ENCODE data around the gene S100A2. TPM values are rescaled to one million over a fixed set of nuclear protein-coding genes. Genes with fewer than 3 reads are reported as not detected.

Gene S100A2
- total and polyA plus RNA-seq, 2 donors (not counting 1 experiment from before 2014, with no cell fraction given) = 0.19 TPM; not detected in 1

DNA sequence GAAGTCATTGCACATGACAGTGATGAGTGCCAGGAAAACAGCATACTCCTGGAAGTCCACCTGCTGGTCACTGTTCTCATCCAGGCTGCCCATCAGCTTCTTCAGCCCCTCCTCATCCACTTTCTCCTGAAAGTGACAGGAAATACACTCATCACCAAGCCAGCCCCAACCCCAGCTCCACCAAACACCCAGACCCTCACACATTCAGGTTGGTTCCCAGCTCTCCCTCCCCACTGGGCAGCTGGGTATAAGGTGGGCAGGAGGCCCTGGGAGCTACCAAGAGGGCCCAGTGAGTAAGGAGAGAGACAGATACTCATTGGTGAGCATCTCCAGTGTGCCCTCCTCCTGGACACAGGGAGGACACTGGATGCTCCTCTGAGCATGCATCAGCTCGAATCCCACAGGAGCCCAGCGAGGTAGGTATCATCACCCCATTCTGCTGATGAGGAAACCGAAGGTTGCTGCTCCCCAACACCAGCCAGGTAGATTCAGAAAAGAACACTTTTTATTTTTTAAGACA is 4.1 kb downstream of the S100A2 start:
- TF ChIP-seq, protein P1, sequence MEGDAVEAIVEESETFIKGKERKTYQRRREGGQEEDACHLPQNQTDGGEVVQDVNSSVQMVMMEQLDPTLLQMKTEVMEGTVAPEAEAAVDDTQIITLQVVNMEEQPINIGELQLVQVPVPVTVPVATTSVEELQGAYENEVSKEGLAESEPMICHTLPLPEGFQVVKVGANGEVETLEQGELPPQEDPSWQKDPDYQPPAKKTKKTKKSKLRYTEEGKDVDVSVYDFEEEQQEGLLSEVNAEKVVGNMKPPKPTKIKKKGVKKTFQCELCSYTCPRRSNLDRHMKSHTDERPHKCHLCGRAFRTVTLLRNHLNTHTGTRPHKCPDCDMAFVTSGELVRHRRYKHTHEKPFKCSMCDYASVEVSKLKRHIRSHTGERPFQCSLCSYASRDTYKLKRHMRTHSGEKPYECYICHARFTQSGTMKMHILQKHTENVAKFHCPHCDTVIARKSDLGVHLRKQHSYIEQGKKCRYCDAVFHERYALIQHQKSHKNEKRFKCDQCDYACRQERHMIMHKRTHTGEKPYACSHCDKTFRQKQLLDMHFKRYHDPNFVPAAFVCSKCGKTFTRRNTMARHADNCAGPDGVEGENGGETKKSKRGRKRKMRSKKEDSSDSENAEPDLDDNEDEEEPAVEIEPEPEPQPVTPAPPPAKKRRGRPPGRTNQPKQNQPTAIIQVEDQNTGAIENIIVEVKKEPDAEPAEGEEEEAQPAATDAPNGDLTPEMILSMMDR (IDR thresholded peaks at IDR 0.05) = no peak
- TF ChIP-seq EZH2 (IDR thresholded peaks at IDR 0.05; ENCODE audit: borderline replicate concordance, insufficient read depth, low read depth, low read length, poor library complexity, severe bottlenecking) = no peak
- Mint-ChIP-seq H3K27me3 (no peaks in the 10 kb centered on the region), H3K4me3 (no peak overlapping the region), H3K4me1 (peaks cover 12% of the 10 kb centered on the region), H3K9me3 (ENCODE audit: insufficient read depth) (no peaks in the 10 kb centered on the region), H3K27ac (no peak overlapping the region)
- Histone ChIP-seq H3K27ac (ENCODE audit: low read length in 2 of 2) (no peak overlapping the region), H3K9ac (ENCODE audit: low read length) (no peak overlapping the region), H3K4me2 (replicated peaks; ENCODE audit: low read depth, low read length, poor library complexity, severe bottlenecking) (no peak overlapping the region), H3K79me2 (ENCODE audit: control insufficient read depth, insufficient read depth, low read length) (no peaks in the 10 kb centered on the region), H3K36me3 (replicated peaks in 1 of 2; ENCODE audit: control extremely low read depth in 1 of 2, control insufficient read depth in 1 of 2, extremely low read depth in 1 of 2, insufficient read depth in 2 of 2, low read length in 1 of 2) (no peaks in the 10 kb centered on the region), H3K4me1 (ENCODE audit: control insufficient read depth in 2 of 2, insufficient read depth in 2 of 2, low read length in 2 of 2) (peaks cover 10 to 14% of the 10 kb centered on the region in 2 donors), H4K20me1 (ENCODE audit: control insufficient read depth, insufficient read depth, low read length, poor library complexity, severe bottlenecking) (no peaks in the 10 kb centered on the region), H3K4me3 (ENCODE audit: control extremely low read depth in 1 of 5, extremely low read depth in 1 of 5, insufficient read depth in 1 of 5, low read depth in 2 of 5, low read length in 4 of 5) (no peak overlapping the region), H3K27me3 (replicated peaks in 1 of 4; ENCODE audit: control extremely low read depth in 1 of 4, control insufficient read depth in 3 of 4, insufficient read depth in 4 of 4, low read length in 3 of 4) (no peaks in the 10 kb centered on the region), H3K9me3 (ENCODE audit: control extremely low read depth in 1 of 3, control insufficient read depth in 2 of 3, insufficient read depth in 1 of 3, low read length in 2 of 3) (no peaks in the 10 kb centered on the region), H2AFZ (ENCODE audit: insufficient read depth, low read depth, low read length, poor library complexity, severe bottlenecking) (no peak overlapping the region)
- ChIA-PET CTCF (interaction anchor here (0.5 to 1.6 kb wide), 7 partner anchors 9 to 643 kb away, joined by 3 to 5 read pairs (median 4); partner anchors contain the start of gene S100A6), POLR2A (no interaction called here)
- 100% methylated on average over 3 of the region's 3 CpGs for WGBS (ENCODE audit: insufficient coverage)
- DNase-seq (no peak), ATAC-seq (ENCODE audit: low read depth) (no peak)
- intact Hi-C loops (cut with micrococcal nuclease) = no loop called here

DNA sequence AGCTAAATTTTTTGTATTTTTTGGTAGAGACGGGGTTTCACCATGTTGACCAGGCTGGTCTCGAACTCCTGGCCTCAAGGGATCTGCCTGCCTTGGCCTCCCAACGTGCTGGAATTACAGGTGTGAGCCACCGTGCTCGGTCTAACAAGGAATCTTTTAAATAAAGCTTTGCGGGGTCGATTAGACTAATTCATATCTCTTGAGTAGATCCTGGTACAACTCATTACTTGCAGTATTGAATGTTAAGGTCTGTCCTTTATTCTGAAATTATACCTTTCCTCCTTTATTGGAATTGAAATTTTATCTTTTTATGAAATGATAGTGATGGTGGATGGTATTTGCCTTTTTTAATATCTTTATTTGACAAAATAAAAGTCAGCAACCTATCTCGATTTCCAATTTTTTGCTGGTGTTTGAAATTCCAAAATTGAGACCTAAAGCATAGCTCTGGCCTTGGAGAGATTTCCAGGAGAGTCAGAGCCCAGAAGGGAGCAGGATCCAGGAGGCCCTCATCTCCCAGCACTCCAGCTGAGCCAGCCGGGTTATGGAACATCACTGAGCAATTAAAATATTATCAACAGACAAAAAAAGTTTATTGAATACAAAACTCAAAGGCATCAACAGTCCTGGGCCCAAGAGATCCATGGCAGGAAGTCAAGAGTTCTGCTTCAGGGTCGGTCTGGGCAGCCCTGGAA is 4.7 kb downstream of the S100A2 start:
- no peak for TF ChIP-seq EZH2 (IDR thresholded peaks at IDR 0.05; ENCODE audit: borderline replicate concordance, insufficient read depth, low read depth, low read length, poor library complexity, severe bottlenecking)
- H2AFZ ChIP-seq (ENCODE audit: insufficient read depth, low read depth, low read length, poor library complexity, severe bottlenecking) = no peak overlapping the region
- H3K4me1 ChIP-seq (ENCODE audit: control insufficient read depth in 2 of 2, insufficient read depth in 2 of 2, low read length in 2 of 2) = peaks cover 6 to 8% of the 10 kb centered on the region in 2 donors
- ChIA-PET POLR2A (no interaction called here), CTCF (interaction anchor here (0.5 to 2.3 kb wide), 7 partner anchors 8 to 643 kb away, joined by 3 to 8 read pairs (median 4); no protein-coding TSS in a partner anchor)
- no peaks in the 10 kb centered on the region for H3K36me3 ChIP-seq (replicated peaks in 1 of 2; ENCODE audit: control extremely low read depth in 1 of 2, control insufficient read depth in 1 of 2, extremely low read depth in 1 of 2, insufficient read depth in 2 of 2, low read length in 1 of 2)
- Mint-ChIP-seq H3K4me1 (peaks cover 8% of the 10 kb centered on the region), H3K27ac (no peak overlapping the region), H3K4me3 (no peak overlapping the region), H3K9me3 (ENCODE audit: insufficient read depth) (no peaks in the 10 kb centered on the region), H3K27me3 (no peaks in the 10 kb centered on the region)
- 89% methylated on average over 4 of the region's 10 CpGs for WGBS (ENCODE audit: insufficient coverage)
- no peak overlapping the region for H3K27ac ChIP-seq (ENCODE audit: low read length in 2 of 2)
- no peaks in the 10 kb centered on the region for H3K9me3 ChIP-seq (ENCODE audit: control extremely low read depth in 1 of 3, control insufficient read depth in 2 of 3, insufficient read depth in 1 of 3, low read length in 2 of 3)
- intact Hi-C loops (cut with micrococcal nuclease) = no loop called here
- ATAC-seq (ENCODE audit: low read depth) (no peak), DNase-seq (no peak)
- H3K4me3 ChIP-seq (ENCODE audit: control extremely low read depth in 1 of 5, extremely low read depth in 1 of 5, insufficient read depth in 1 of 5, low read depth in 2 of 5, low read length in 4 of 5) = no peak overlapping the region
- H3K79me2 ChIP-seq (ENCODE audit: control insufficient read depth, insufficient read depth, low read length) = no peaks in the 10 kb centered on the region
- H4K20me1 ChIP-seq (ENCODE audit: control insufficient read depth, insufficient read depth, low read length, poor library complexity, severe bottlenecking) = no peaks in the 10 kb centered on the region
- no peak overlapping the region for H3K4me2 ChIP-seq (replicated peaks; ENCODE audit: low read depth, low read length, poor library complexity, severe bottlenecking)
- H3K27me3 ChIP-seq (replicated peaks in 1 of 4; ENCODE audit: control extremely low read depth in 1 of 4, control insufficient read depth in 3 of 4, insufficient read depth in 4 of 4, low read length in 3 of 4) = no peaks in the 10 kb centered on the region
- no peak overlapping the region for H3K9ac ChIP-seq (ENCODE audit: low read length)
